Endothelial cell of umbilical vein (primary cell): ENCODE results near the gene KREMEN1. TPM values are rescaled to one million over a fixed set of nuclear protein-coding genes. Genes with fewer than 3 reads are reported as not detected.

Experiments
- BruUV-seq: library from RNA; stranded (reverse); fragments of 400-500 nt; replicated peaks from 2 replicates; lab custom pipeline; 2021; lab: Mats Ljungman, UMichigan
- CTCF ChIA-PET: fragments of 300-600, 350-600 bp; sonication (Branson Sonifier 250); formaldehyde crosslinking; loops from one replicate; lab custom pipeline; 2021; ENCODE audit warnings: antibody characterized with exemption, inconsistent platforms; lab: Charles Lee
- POLR2A ChIA-PET: fragments of 300-600, 350-600 bp; sonication (Branson Sonifier 250); formaldehyde crosslinking; loops from one replicate; lab custom pipeline; 2021; ENCODE audit warnings: antibody characterized with exemption, inconsistent platforms; lab: Charles Lee
- DNase-seq: peaks from one replicate; pipeline ENCODE4 v3.0.0-alpha.2; 2011; ENCODE audit warnings: low read depth, low spot score
- FAIRE-seq: peaks from 2 replicates; lab custom pipeline; 2011; peaks lifted over from hg19 to GRCh38; lab: Jason Lieb, UNC
- H2AFZ ChIP-seq: 2 replicates; pipeline ENCODE4 v1.6.0; 2012; ENCODE audit warnings: low read depth, low read length, control low read depth, inconsistent platforms
- H3K27ac ChIP-seq: 2 replicates; pipeline ENCODE4 v1.5.1; 2011; ENCODE audit warnings: low read depth, mild to moderate bottlenecking, control low read depth, low read length, moderate library complexity; ENCODE audit not compliant: insufficient read depth
- H3K27me3 ChIP-seq, 2 experiments: 2 replicates each; pipeline versions ENCODE4 v1.6.0 to v1.6.1; 2011; ENCODE audit warnings: low read length in 2 of 2, mixed read lengths in 1 of 2; ENCODE audit not compliant: control insufficient read depth in 2 of 2, insufficient read depth in 2 of 2
- H3K36me3 ChIP-seq, 2 experiments: 2 replicates in 1 of 2; 3 replicates in 1 of 2; pipeline ENCODE4 v1.5.1; 2011; ENCODE audit warnings: low read length in 2 of 2, mild to moderate bottlenecking in 1 of 2, moderate library complexity in 1 of 2; ENCODE audit not compliant: control insufficient read depth in 2 of 2, insufficient read depth in 2 of 2; ENCODE audit errors: extremely low read depth in 1 of 2
- H3K4me1 ChIP-seq: 3 replicates; pipeline ENCODE4 v1.5.1; 2011; ENCODE audit warnings: mild to moderate bottlenecking, low read length; ENCODE audit not compliant: control insufficient read depth, insufficient read depth; ENCODE audit errors: extremely low read depth
- H3K4me2 ChIP-seq: 2 replicates; pipeline ENCODE4 v1.6.1; 2011; ENCODE audit warnings: low read length, control low read depth, mixed read lengths; ENCODE audit not compliant: insufficient read depth
- H3K4me3 ChIP-seq, 3 experiments: fragments of 200-600 bp in 1 of 3; sonication (generic), shearing (Covaris generic) in 1 of 3; replicated peaks in 1 of 3; 2 replicates each; pipeline ENCODE4 v1.5.1; 2011 to 2016; ENCODE audit warnings: control low read depth in 3 of 3, low read length in 3 of 3, mild to moderate bottlenecking in 2 of 3, inconsistent platforms in 1 of 3, low read depth in 1 of 3, moderate library complexity in 1 of 3; ENCODE audit not compliant: insufficient read depth in 1 of 3
- H3K79me2 ChIP-seq: 2 replicates; pipeline ENCODE4 v1.6.0; 2012; ENCODE audit warnings: low read length, inconsistent platforms; ENCODE audit not compliant: control insufficient read depth, insufficient read depth
- H3K9ac ChIP-seq: replicated peaks from 2 replicates; pipeline ENCODE3; 2011; ENCODE audit warnings: low read length, control low read depth; ENCODE audit not compliant: insufficient read depth; ENCODE audit errors: extremely low read depth
- H3K9me1 ChIP-seq: replicated peaks from 3 replicates; pipeline ENCODE4 v1.6.0; 2011; ENCODE audit warnings: mild to moderate bottlenecking, low read length; ENCODE audit not compliant: control insufficient read depth, insufficient read depth; ENCODE audit errors: extremely low read depth
- H3K9me3 ChIP-seq: replicated peaks from 2 replicates; pipeline ENCODE4 v1.5.1; 2012; ENCODE audit warnings: low read length, inconsistent platforms; ENCODE audit not compliant: control insufficient read depth, insufficient read depth
- H4K20me1 ChIP-seq: replicated peaks from 2 replicates; pipeline ENCODE3; 2011; ENCODE audit warnings: mild to moderate bottlenecking, low read length; ENCODE audit not compliant: control insufficient read depth, insufficient read depth; ENCODE audit errors: extremely low read depth
- FOS ChIP-seq: IDR thresholded peaks from 2 replicates; pipeline ENCODE4 v1.6.1; 2011; ENCODE audit warnings: mild to moderate bottlenecking, low read length, moderate library complexity, borderline replicate concordance; ENCODE audit not compliant: insufficient read depth
- GATA2 ChIP-seq: IDR thresholded peaks from 2 replicates; pipeline ENCODE4 v1.7.0; 2011; ENCODE audit warnings: low read depth, mild to moderate bottlenecking, moderate library complexity, mixed read lengths, low read length; ENCODE audit not compliant: insufficient read length, insufficient read depth
- JUN ChIP-seq: IDR thresholded peaks from 2 replicates; pipeline ENCODE4 v1.6.1; 2011; ENCODE audit warnings: borderline replicate concordance, low read depth; ENCODE audit not compliant: insufficient read length, insufficient read depth
- MYC ChIP-seq: IDR thresholded peaks from one replicate; pipeline ENCODE4 v1.6.1; 2011; ENCODE audit warnings: mild to moderate bottlenecking, low read depth, low read length
- POLR2AphosphoS5 ChIP-seq: IDR thresholded peaks from 2 replicates; pipeline ENCODE4 v1.6.1; 2012; ENCODE audit warnings: low read depth, mild to moderate bottlenecking, control low read depth, low read length, moderate library complexity; ENCODE audit not compliant: insufficient read depth
- dilution Hi-C: fragments of 300-500 bp; cut with MboI; formaldehyde crosslinking; loops from one replicate; pipeline ENCODE4 v1.15.0; 2019; ENCODE audit warnings: low sequenced_read_pairs; ENCODE audit not compliant: extremely low pct_ligation_motif_present
- intact Hi-C: fragments of 100-400 bp; cut with micrococcal nuclease; formaldehyde crosslinking; loops from one replicate; pipeline ENCODE4 v1.10.0; 2022
- polyA plus RNA-seq, 4 experiments: library from polyadenylated mRNA; depleted of rRNA in 3 of 4; stranded (reverse) in 3 of 4; unstranded in 1 of 4; fragments of >200 nt; gene quantifications; 2 replicates each; pipeline versions ENCODE4 v1.2.1 to v1.2.3, GENCODE V29; 2011 to 2012; ENCODE audit warnings: missing spikeins in 1 of 4
- total RNA-seq: library from RNA; stranded (reverse); gene quantifications from 2 replicates; pipeline ENCODE4 v1.2.3, GENCODE V29; 2021
- TF ChIP-seq, protein P1 (sequence below), 2 donors: IDR thresholded peaks; 1 replicate in 1 of 2; 2 replicates in 1 of 2; pipeline ENCODE4 v1.5.1; 2011; ENCODE audit warnings: low read length in 2 of 2, mild to moderate bottlenecking in 2 of 2, moderate library complexity in 2 of 2, control low read depth in 1 of 2, inconsistent platforms in 1 of 2, low read depth in 1 of 2; ENCODE audit not compliant: insufficient read depth in 1 of 2; ENCODE audit errors: extremely low read depth in 1 of 2
- TF ChIP-seq, protein P2 (sequence below): IDR thresholded peaks from 2 replicates; pipeline ENCODE4 v1.6.1; 2011; ENCODE audit not compliant: insufficient read depth, insufficient read length

The KREMEN1 gene
- total and polyA plus RNA-seq, 2 donors (not counting 3 experiments of a cell fraction or from before 2014, with no cell fraction given) = 0.58 to 1.1 TPM

DNA sequence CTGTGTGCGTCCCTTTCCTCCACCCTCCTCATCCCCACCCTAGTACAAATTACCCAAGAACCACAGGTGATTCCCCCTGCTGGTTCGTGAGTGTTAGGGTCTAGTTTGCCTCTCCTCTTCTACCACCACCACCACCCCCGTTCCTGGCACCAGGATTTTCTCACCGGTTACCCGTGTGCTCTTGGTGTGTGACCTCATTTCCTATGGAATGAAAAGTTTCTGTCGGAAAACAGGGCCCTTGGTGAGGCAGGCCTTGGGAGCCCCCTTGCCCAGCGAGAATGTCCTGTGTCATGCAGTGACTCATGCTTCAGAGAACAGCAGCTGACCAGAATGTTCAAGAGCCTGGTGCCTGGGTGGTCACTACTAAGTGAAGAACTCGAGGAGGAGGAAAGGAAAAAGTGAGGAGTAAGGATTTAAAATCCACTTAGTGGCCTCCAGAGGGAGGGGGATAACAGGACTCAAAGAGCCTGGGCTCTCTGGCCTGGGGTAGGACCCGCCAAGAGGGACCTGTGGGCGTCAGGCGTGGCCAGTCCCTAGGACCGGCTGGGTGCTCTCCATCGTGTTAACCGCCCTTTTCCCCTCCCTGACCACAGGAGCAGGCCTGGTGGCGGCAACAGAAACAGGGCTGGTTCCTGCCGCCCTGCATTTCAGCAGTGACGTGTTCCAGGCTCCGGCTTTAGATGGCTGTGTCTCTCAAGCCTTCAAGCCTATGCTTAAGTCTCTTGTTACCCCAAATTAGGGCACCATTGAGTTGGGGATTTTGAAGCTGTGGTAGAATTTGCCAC is 41.4 kb upstream of the KREMEN1 start:
- H3K9me3 ChIP-seq = no peaks in the 10 kb centered on the region
- TSS peak; percentile 93 for BruUV-seq
- dilution Hi-C loops = no loop called here
- H2AFZ ChIP-seq = peak overlapping the region; percentile 21
- no peaks in the 10 kb centered on the region for H3K36me3 ChIP-seq
- H3K27ac ChIP-seq = peak overlapping the region; percentile 99
- ChIA-PET POLR2A (interaction anchor here (0.6 to 0.7 kb wide), 2 partner anchors 102 to 148 kb away, joined by 3 to 5 read pairs; no protein-coding TSS in a partner anchor), CTCF (interaction anchor here (0.7 to 3.2 kb wide), 13 partner anchors 9 to 431 kb away, joined by 3 to 38 read pairs (median 4); partner anchors contain the start of gene ZNRF3)
- peaks cover 27% of the 10 kb centered on the region for H3K4me1 ChIP-seq
- intact Hi-C loops = loop anchor here (1.0 to 5.0 kb wide), 5 partner anchors 9 to 231 kb away; partner anchors contain the start of genes XBP1 and ZNRF3
- H3K4me3 ChIP-seq = peak overlapping the region in 2 of 3 experiments; percentile 43 to 52
- H3K9ac ChIP-seq = peak overlapping the region; percentile 74
- peak; percentile 97 for DNase-seq
- no peaks in the 10 kb centered on the region for H3K27me3 ChIP-seq
- TF ChIP-seq POLR2AphosphoS5 (peak; percentile 48), FOS (peak; percentile 97), JUN (peak; percentile 93), MYC (peak; percentile 17), GATA2 (no peak)
- TF ChIP-seq, protein P1, sequence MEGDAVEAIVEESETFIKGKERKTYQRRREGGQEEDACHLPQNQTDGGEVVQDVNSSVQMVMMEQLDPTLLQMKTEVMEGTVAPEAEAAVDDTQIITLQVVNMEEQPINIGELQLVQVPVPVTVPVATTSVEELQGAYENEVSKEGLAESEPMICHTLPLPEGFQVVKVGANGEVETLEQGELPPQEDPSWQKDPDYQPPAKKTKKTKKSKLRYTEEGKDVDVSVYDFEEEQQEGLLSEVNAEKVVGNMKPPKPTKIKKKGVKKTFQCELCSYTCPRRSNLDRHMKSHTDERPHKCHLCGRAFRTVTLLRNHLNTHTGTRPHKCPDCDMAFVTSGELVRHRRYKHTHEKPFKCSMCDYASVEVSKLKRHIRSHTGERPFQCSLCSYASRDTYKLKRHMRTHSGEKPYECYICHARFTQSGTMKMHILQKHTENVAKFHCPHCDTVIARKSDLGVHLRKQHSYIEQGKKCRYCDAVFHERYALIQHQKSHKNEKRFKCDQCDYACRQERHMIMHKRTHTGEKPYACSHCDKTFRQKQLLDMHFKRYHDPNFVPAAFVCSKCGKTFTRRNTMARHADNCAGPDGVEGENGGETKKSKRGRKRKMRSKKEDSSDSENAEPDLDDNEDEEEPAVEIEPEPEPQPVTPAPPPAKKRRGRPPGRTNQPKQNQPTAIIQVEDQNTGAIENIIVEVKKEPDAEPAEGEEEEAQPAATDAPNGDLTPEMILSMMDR (IDR thresholded peaks at IDR 0.05; ENCODE audit: extremely low read depth in 1 of 2, insufficient read depth in 1 of 2, low read depth in 1 of 2, low read length in 2 of 2) = peak in 1 of 2 donors; percentile 10
- TF ChIP-seq, protein P2, sequence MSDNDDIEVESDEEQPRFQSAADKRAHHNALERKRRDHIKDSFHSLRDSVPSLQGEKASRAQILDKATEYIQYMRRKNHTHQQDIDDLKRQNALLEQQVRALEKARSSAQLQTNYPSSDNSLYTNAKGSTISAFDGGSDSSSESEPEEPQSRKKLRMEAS = no peak
- H3K4me2 ChIP-seq = peak overlapping the region; percentile 77
- no peaks in the 10 kb centered on the region for H3K79me2 ChIP-seq
- peak; percentile 98 for FAIRE-seq
- H4K20me1 ChIP-seq = no peaks in the 10 kb centered on the region
- H3K9me1 ChIP-seq = no peaks in the 10 kb centered on the region
